ENCODE results near the gene OTOA. TPM values are rescaled to one million over a fixed set of nuclear protein-coding genes. Genes with fewer than 3 reads are reported as not detected.

OTOA gene
- total RNA-seq, 4 donors from 2014 or later: 0.19 to 2.9 (median 0.95) TPM

- TF ChIP-seq CTCF (IDR thresholded peaks at IDR 0.05; ENCODE audit: low read depth): no peak
Observed at GRCh38 chr16:21646721-21647561, 16.8 kb upstream of the OTOA start.

- no peak for TF ChIP-seq CTCF (IDR thresholded peaks at IDR 0.05; ENCODE audit: low read depth)
Observed at GRCh38 chr16:21647562-21648164, 16.1 kb upstream of the OTOA start.

GRCh38 chr16:21650521-21650920 is 13.2 kb upstream of the OTOA start:
- TF ChIP-seq CTCF (IDR thresholded peaks at IDR 0.05; ENCODE audit: low read depth): no peak

- no peak for TF ChIP-seq CTCF (IDR thresholded peaks at IDR 0.05; ENCODE audit: low read depth)
Observed at GRCh38 chr16:21651515-21651914, 12.3 kb upstream of the OTOA start.

- TF ChIP-seq CTCF (IDR thresholded peaks at IDR 0.05; ENCODE audit: low read depth): no peak
Observed at GRCh38 chr16:21652453-21652852, 11.3 kb upstream of the OTOA start, which contains the start of gene IGSF6. Gene IGSF6, minus strand, starts transcription at chr16:21652608. Its CDS starts 10 bp downstream, at chr16:21652598.

GRCh38 chr16:21653571-21653970 is 10.2 kb upstream of the OTOA start:
- TF ChIP-seq CTCF (IDR thresholded peaks at IDR 0.05; ENCODE audit: low read depth): no peak

GRCh38 chr16:21654466-21654865 is 9.3 kb upstream of the OTOA start:
- TF ChIP-seq CTCF (IDR thresholded peaks at IDR 0.05; ENCODE audit: low read depth): no peak
